GM19455 (cell line): ENCODE measurements around the gene RUFY1.
"Not testable (repeated sequence)": the region's sequence is repeated elsewhere in the genome, so short reads cannot be mapped to it uniquely, and the experiment has no call there.

Source experiments
- ATAC-seq: cut with Tn5 transposase; IDR thresholded peaks from one replicate; pipeline ENCODE4 v1.9.1; 2021; ENCODE audit not compliant: unreplicated experiment

Gene RUFY1

GRCh38 chr5:179533907-179534306 lies 16.4 kb upstream of the RUFY1 start:
- no peak for ATAC-seq

GRCh38 chr5:179534431-179534830 lies 15.9 kb upstream of the RUFY1 start:
- ATAC-seq: no peak

GRCh38 chr5:179536676-179537075 lies 13.7 kb upstream of the RUFY1 start:
- no peak for ATAC-seq

GRCh38 chr5:179542170-179542569 lies 8.2 kb upstream of the RUFY1 start:
- no peak for ATAC-seq

- ATAC-seq: not testable (repeated sequence)
Measured at GRCh38 chr5:179543275-179543674, 7.1 kb upstream of the RUFY1 start.

GRCh38 chr5:179553006-179553405 lies 2.7 kb downstream of the RUFY1 start:
- ATAC-seq: no peak

GRCh38 chr5:179553875-179554274 lies 3.5 kb downstream of the RUFY1 start:
- ATAC-seq: no peak

- no peak for ATAC-seq
Measured at GRCh38 chr5:179554981-179555380, 4.6 kb downstream of the RUFY1 start.

- ATAC-seq: not testable (repeated sequence)
Measured at GRCh38 chr5:179558261-179558799, 8.0 kb downstream of the RUFY1 start.

- ATAC-seq: no peak
Measured at GRCh38 chr5:179558932-179559283, 8.6 kb downstream of the RUFY1 start.

- peak; percentile 95 for ATAC-seq
Measured at GRCh38 chr5:179559284-179560252, 9.2 kb downstream of the RUFY1 start.

- no peak for ATAC-seq
Measured at GRCh38 chr5:179564526-179564925, 14.2 kb downstream of the RUFY1 start.

- ATAC-seq: no peak
Measured at GRCh38 chr5:179568721-179569120, 18.4 kb downstream of the RUFY1 start.

- no peak for ATAC-seq
Measured at GRCh38 chr5:179572386-179572785, 22.0 kb downstream of the RUFY1 start.

- ATAC-seq: no peak
Measured at GRCh38 chr5:179577286-179577960, 27.1 kb downstream of the RUFY1 start.

GRCh38 chr5:179585941-179586401 lies 35.6 kb downstream of the RUFY1 start:
- ATAC-seq: no peak

- ATAC-seq: no peak
Measured at GRCh38 chr5:179588166-179588565, 37.8 kb downstream of the RUFY1 start.

- ATAC-seq: no peak
Measured at GRCh38 chr5:179595916-179596315, 45.6 kb downstream of the RUFY1 start.

- no peak for ATAC-seq
Measured at GRCh38 chr5:179596421-179596820, 46.1 kb downstream of the RUFY1 start.

GRCh38 chr5:179599100-179599499 lies 48.7 kb downstream of the RUFY1 start:
- no peak for ATAC-seq

GRCh38 chr5:179599566-179599965 lies 49.2 kb downstream of the RUFY1 start:
- no peak for ATAC-seq

- ATAC-seq: no peak
Measured at GRCh38 chr5:179599973-179600372, 49.6 kb downstream of the RUFY1 start.
